AG04450 (cell line): Measurements from ENCODE around the gene ROBO4. TPM values are rescaled to one million over a fixed set of nuclear protein-coding genes. Genes with fewer than 3 reads are reported as not detected.

Experiments
- CTCF ChIA-PET: fragments of 300-600, 350-600 bp; formaldehyde crosslinking; extraction: SDS; loops from one replicate; lab custom pipeline; 2022; ENCODE audit warnings: antibody characterized with exemption, inconsistent platforms; lab: Charles Lee
- POLR2A ChIA-PET: fragments of 350-600 bp; formaldehyde crosslinking; extraction: SDS; loops from one replicate; lab custom pipeline; 2021; ENCODE audit warnings: antibody characterized with exemption, inconsistent platforms; lab: Yijun Ruan, JAX
- DNase-seq: peaks from one replicate; pipeline ENCODE4 v3.0.0-alpha.2; 2011; ENCODE audit warnings: low read depth, low spot score
- H3K27ac ChIP-seq: one replicate; pipeline ENCODE4 v1.5.1; 2012; ENCODE audit warnings: low read depth, low read length, control low read depth
- H3K27me3 ChIP-seq: one replicate; pipeline ENCODE4 v1.6.0; 2012; ENCODE audit warnings: low read length; ENCODE audit not compliant: control insufficient read depth, insufficient read depth
- H3K4me3 ChIP-seq: 2 replicates; pipeline ENCODE4 v1.5.1; 2011; ENCODE audit warnings: mild to moderate bottlenecking, low read depth, low read length, control low read depth
- H3K9me3 ChIP-seq: 2 replicates; pipeline ENCODE4 v1.5.1; 2012; ENCODE audit warnings: low read length; ENCODE audit not compliant: control insufficient read depth, insufficient read depth
- polyA plus RNA-seq: library from polyadenylated mRNA; depleted of rRNA; stranded (reverse); fragments of >200 nt; gene quantifications from 2 replicates; pipeline ENCODE4 v1.2.3, GENCODE V29; 2011
- TF ChIP-seq, protein P1 (sequence below): IDR thresholded peaks from 2 replicates; pipeline ENCODE4 v1.5.1; 2011; ENCODE audit warnings: low read depth, low read length, control low read depth, inconsistent platforms

The ROBO4 gene
- polyA plus RNA-seq, 1 experiment = 0.40 TPM

- TF ChIP-seq, protein P1, sequence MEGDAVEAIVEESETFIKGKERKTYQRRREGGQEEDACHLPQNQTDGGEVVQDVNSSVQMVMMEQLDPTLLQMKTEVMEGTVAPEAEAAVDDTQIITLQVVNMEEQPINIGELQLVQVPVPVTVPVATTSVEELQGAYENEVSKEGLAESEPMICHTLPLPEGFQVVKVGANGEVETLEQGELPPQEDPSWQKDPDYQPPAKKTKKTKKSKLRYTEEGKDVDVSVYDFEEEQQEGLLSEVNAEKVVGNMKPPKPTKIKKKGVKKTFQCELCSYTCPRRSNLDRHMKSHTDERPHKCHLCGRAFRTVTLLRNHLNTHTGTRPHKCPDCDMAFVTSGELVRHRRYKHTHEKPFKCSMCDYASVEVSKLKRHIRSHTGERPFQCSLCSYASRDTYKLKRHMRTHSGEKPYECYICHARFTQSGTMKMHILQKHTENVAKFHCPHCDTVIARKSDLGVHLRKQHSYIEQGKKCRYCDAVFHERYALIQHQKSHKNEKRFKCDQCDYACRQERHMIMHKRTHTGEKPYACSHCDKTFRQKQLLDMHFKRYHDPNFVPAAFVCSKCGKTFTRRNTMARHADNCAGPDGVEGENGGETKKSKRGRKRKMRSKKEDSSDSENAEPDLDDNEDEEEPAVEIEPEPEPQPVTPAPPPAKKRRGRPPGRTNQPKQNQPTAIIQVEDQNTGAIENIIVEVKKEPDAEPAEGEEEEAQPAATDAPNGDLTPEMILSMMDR = no peak
- ChIA-PET CTCF (interaction anchor here (0.8 to 3.8 kb wide), 5 partner anchors 8 to 142 kb away, joined by 3 to 19 read pairs (median 4); partner anchors contain the start of gene HEPACAM), POLR2A (no interaction called here)
- Histone ChIP-seq H3K9me3 (no peaks in the 10 kb centered on the region), H3K27ac (no peak overlapping the region), H3K27me3 (no peaks in the 10 kb centered on the region), H3K4me3 (no peak overlapping the region)
- DNase-seq = no peak
Observed at GRCh38 chr11:124943254-124943616, 45.6 kb upstream of the ROBO4 start.

DNA sequence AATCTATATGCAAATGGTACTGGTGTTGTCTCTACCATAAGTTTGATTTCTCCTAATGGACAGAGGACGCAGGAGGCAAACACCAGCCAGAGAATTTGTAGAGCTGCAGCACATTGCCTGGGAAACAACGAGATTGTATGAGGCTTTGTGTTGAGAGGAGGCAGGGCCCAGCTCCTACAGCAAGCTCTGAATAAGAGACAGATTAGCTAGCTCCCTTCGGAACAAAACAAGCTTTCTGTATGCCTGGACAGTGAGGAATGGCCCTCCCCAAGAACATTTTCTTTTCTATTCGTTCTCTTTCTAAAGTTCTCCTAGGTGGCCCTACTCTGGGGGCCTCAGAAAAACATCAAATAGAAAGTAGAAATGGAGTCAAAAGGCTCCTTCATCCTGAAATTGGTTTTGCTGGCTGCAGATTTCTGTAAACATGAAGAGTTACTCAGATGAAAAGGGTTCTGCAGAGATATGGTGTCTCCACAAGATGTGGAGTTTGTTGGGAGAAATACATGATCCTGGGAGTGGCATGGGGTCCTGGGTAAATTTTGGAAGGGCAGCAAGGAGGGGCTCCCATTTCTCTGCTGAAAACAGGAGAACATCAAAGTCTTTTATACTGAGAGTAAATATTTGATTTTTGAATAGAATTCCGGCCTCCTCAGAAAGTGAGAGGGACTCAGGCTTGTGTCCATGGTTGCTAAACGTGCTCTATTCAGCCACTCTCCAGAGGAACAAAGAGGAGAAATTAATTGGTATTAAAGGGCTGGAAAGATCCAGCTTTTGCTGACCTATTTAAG, 45.0 kb upstream of the ROBO4 start:
- DNase-seq = no peak
- TF ChIP-seq, protein P1 = no peak
- H3K27ac ChIP-seq = no peak overlapping the region
- no peaks in the 10 kb centered on the region for H3K9me3 ChIP-seq
- no peaks in the 10 kb centered on the region for H3K27me3 ChIP-seq
- POLR2A ChIA-PET = no interaction called here
- H3K4me3 ChIP-seq = no peak overlapping the region
- CTCF ChIA-PET = interaction anchor here (1.2 to 3.8 kb wide), 2 partner anchors 19 to 67 kb away, joined by 3 to 19 read pairs; no protein-coding TSS in a partner anchor

- ChIA-PET CTCF (interaction anchor here (0.6 to 3.8 kb wide), 2 partner anchors 66 to 210 kb away, joined by 6 to 19 read pairs; no protein-coding TSS in a partner anchor), POLR2A (interaction anchor here (0.7 kb wide), 1 partner anchor 65 kb away, joined by 5 read pairs; no protein-coding TSS in a partner anchor)
- H3K9me3 ChIP-seq = no peaks in the 10 kb centered on the region
- H3K27ac ChIP-seq = no peak overlapping the region
- no peaks in the 10 kb centered on the region for H3K27me3 ChIP-seq
- TF ChIP-seq, protein P1 = no peak
- H3K4me3 ChIP-seq = no peak overlapping the region
- no peak for DNase-seq
Observed at GRCh38 chr11:124941703-124942102, 44.0 kb upstream of the ROBO4 start.

DNA sequence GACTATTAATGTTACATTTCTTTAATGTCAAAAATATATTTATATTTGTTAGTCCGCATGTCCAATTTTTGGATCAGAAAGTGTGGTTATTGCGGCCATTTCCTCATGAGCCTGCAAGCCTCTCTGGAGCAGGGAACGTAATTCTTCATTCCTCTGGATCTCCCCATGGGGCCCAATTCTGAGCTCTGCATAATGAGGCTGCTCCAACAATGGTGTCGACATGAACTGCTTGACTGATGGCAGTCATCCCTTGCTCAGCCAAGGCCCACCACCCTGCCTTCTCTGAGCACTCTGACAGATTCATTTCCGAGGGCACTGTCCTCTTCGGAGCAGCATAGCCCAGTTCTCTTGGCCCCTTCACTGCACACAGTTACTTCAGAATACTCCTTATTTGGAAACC, 41.3 kb upstream of the ROBO4 start:
- Histone ChIP-seq H3K9me3 (no peaks in the 10 kb centered on the region), H3K27me3 (no peaks in the 10 kb centered on the region), H3K27ac (no peak overlapping the region), H3K4me3 (no peak overlapping the region)
- CTCF ChIA-PET = interaction anchor here (1.1 to 1.9 kb wide), 3 partner anchors 63 to 227 kb away, joined by 3 to 9 read pairs (median 4); no protein-coding TSS in a partner anchor
- POLR2A ChIA-PET = interaction anchor here (1.6 kb wide), 1 partner anchor 63 kb away, joined by 5 read pairs; no protein-coding TSS in a partner anchor
- DNase-seq = no peak
- TF ChIP-seq, protein P1 = no peak
